Measurements from ENCODE around the gene ITPR2.

The ITPR2 gene

GRCh38 chr12:26748412-26748740 lies 84.6 kb downstream of the ITPR2 start:
- TF ChIP-seq CTCF (IDR thresholded peaks at IDR 0.05; ENCODE audit: low read depth, low read length, missing control alignments): no peak
- H3K4me3 ChIP-seq (replicated peaks; ENCODE audit: low read depth, low read length): no peak overlapping the region
- no peak for DNase-seq (ENCODE audit: extremely low read depth, low read depth)

GRCh38 chr12:26746121-26746714 lies 86.8 kb downstream of the ITPR2 start:
- DNase-seq (ENCODE audit: extremely low read depth, low read depth): peak; percentile 55
- no peak overlapping the region for H3K4me3 ChIP-seq (replicated peaks; ENCODE audit: low read depth, low read length)
- no peak for TF ChIP-seq CTCF (IDR thresholded peaks at IDR 0.05; ENCODE audit: low read depth, low read length, missing control alignments)

- no peak overlapping the region for H3K4me3 ChIP-seq (replicated peaks; ENCODE audit: low read depth, low read length)
- no peak for TF ChIP-seq CTCF (IDR thresholded peaks at IDR 0.05; ENCODE audit: low read depth, low read length, missing control alignments)
- DNase-seq (ENCODE audit: extremely low read depth, low read depth): no peak
Measured at GRCh38 chr12:26744697-26745440, 88.1 kb downstream of the ITPR2 start.

GRCh38 chr12:26744042-26744626 lies 88.9 kb downstream of the ITPR2 start:
- H3K4me3 ChIP-seq (replicated peaks; ENCODE audit: low read depth, low read length): no peak overlapping the region
- TF ChIP-seq CTCF (IDR thresholded peaks at IDR 0.05; ENCODE audit: low read depth, low read length, missing control alignments): no peak
- DNase-seq (ENCODE audit: extremely low read depth, low read depth): no peak

- H3K4me3 ChIP-seq (replicated peaks; ENCODE audit: low read depth, low read length): no peak overlapping the region
- no peak for DNase-seq (ENCODE audit: extremely low read depth, low read depth)
- TF ChIP-seq CTCF (IDR thresholded peaks at IDR 0.05; ENCODE audit: low read depth, low read length, missing control alignments): no peak
Measured at GRCh38 chr12:26741584-26742227, 91.3 kb downstream of the ITPR2 start.

- DNase-seq (ENCODE audit: extremely low read depth, low read depth): no peak
- TF ChIP-seq CTCF (IDR thresholded peaks at IDR 0.05; ENCODE audit: low read depth, low read length, missing control alignments): no peak
- no peak overlapping the region for H3K4me3 ChIP-seq (replicated peaks; ENCODE audit: low read depth, low read length)
Measured at GRCh38 chr12:26740991-26741390, 92.0 kb downstream of the ITPR2 start.

All from HFF-Myc (cell line).